Common myeloid progenitor, CD34-positive (primary cell): ENCODE results near the gene SLC22A17.

ENCODE experiments used
- CTCF ChIA-PET: fragments of 350-600 bp; sonication (Branson Sonifier 250); formaldehyde crosslinking; loops from one replicate; lab custom pipeline; 2021; ENCODE audit warnings: antibody characterized with exemption; lab: Charles Lee
- POLR2A ChIA-PET: fragments of 350-600 bp; sonication (Branson Sonifier 250); formaldehyde crosslinking; loops from one replicate; lab custom pipeline; 2021; ENCODE audit warnings: antibody characterized with exemption; lab: Charles Lee
- DNase-seq, 3 donors: peaks; one replicate each; pipeline versions ENCODE4 v3.0.0 to v3.0.0-alpha.2; 2013
- H3K27ac ChIP-seq, 2 experiments: 1 replicate in 1 of 2; 2 replicates in 1 of 2; pipeline ENCODE4 v1.7.0; 2013; ENCODE audit warnings: inconsistent platforms in 2 of 2, low read length in 2 of 2, mild to moderate bottlenecking in 2 of 2, low read depth in 1 of 2, moderate library complexity in 1 of 2; ENCODE audit not compliant: severe bottlenecking in 2 of 2, insufficient read depth in 1 of 2, poor library complexity in 1 of 2
- H3K27me3 ChIP-seq, 5 experiments: replicated peaks in 2 of 5; 1 replicate in 3 of 5; 2 replicates in 2 of 5; pipeline versions ENCODE4 v1.6.1 to v1.7.0; 2013; ENCODE audit warnings: low read length in 4 of 5, mild to moderate bottlenecking in 2 of 5, moderate library complexity in 2 of 5, inconsistent platforms in 1 of 5; ENCODE audit not compliant: insufficient read depth in 5 of 5, control insufficient read depth in 4 of 5
- H3K36me3 ChIP-seq, 4 experiments: 1 replicate in 2 of 4; 2 replicates in 2 of 4; pipeline versions ENCODE4 v1.6.1 to v1.7.0; 2013; ENCODE audit warnings: low read length in 3 of 4, control low read depth in 1 of 4, mild to moderate bottlenecking in 1 of 4; ENCODE audit not compliant: control insufficient read depth in 4 of 4, insufficient read depth in 4 of 4
- H3K4me1 ChIP-seq, 4 experiments: 1 replicate in 3 of 4; 2 replicates in 1 of 4; pipeline versions ENCODE4 v1.6.1 to v1.7.1; 2013; ENCODE audit warnings: low read length in 3 of 4, mild to moderate bottlenecking in 3 of 4, control low read depth in 1 of 4, inconsistent platforms in 1 of 4, moderate library complexity in 1 of 4; ENCODE audit not compliant: control insufficient read depth in 4 of 4, insufficient read depth in 4 of 4; ENCODE audit errors: control extremely low read depth in 1 of 4
- H3K4me3 ChIP-seq, 7 experiments: 1 replicate in 4 of 7; 2 replicates in 3 of 7; pipeline versions ENCODE4 v1.5.1 to v1.7.0; 2013; ENCODE audit warnings: mild to moderate bottlenecking in 7 of 7, low read length in 6 of 7, moderate library complexity in 6 of 7, inconsistent platforms in 2 of 7, low read depth in 2 of 7, control low read depth in 1 of 7; ENCODE audit not compliant: insufficient read depth in 4 of 7, control insufficient read depth in 1 of 7; ENCODE audit errors: extremely low read depth in 1 of 7
- H3K9me3 ChIP-seq, 5 experiments: 1 replicate in 4 of 5; 2 replicates in 1 of 5; pipeline versions ENCODE4 v1.6.1 to v1.7.1; 2013; ENCODE audit warnings: low read length in 4 of 5, mild to moderate bottlenecking in 2 of 5, inconsistent platforms in 1 of 5, low read depth in 1 of 5, moderate library complexity in 1 of 5; ENCODE audit not compliant: control insufficient read depth in 4 of 5, insufficient read depth in 2 of 5; ENCODE audit errors: control extremely low read depth in 1 of 5
- WGBS: methylation state at CpG from one replicate; pipeline ENCODE4 v1.1.5; 2013; ENCODE audit not compliant: insufficient coverage; 5-methylcytosine and 5-hydroxymethylcytosine counted together

Gene SLC22A17

GRCh38 chr14:23359167-23359626 lies 6.5 kb upstream of the SLC22A17 start:
- Histone ChIP-seq H3K27ac (no peak overlapping the region), H3K36me3 (no peaks in the 10 kb centered on the region), H3K9me3 (no peaks in the 10 kb centered on the region), H3K27me3 (peaks cover 2 to 30% (median 16%) of the 10 kb centered on the region in 5 experiments), H3K4me1 (no peaks in the 10 kb centered on the region), H3K4me3 (no peak overlapping the region)
- ChIA-PET POLR2A (interaction anchor here (0.6 kb wide), 1 partner anchor 120 kb away, joined by 3 read pairs; no protein-coding TSS in a partner anchor), CTCF (interaction anchor here (1.5 to 7.1 kb wide), 5 partner anchors 9 to 32 kb away, joined by 4 to 44 read pairs (median 6); no protein-coding TSS in a partner anchor)
- whole genome bisulfite sequencing: 90% methylated on average over 2 of the region's 11 CpGs
- no peak for DNase-seq

- WGBS: 95% methylated on average over 12 of the region's 12 CpGs
- no peak for DNase-seq
- Histone ChIP-seq H3K27ac (no peak overlapping the region), H3K9me3 (no peaks in the 10 kb centered on the region), H3K4me1 (no peaks in the 10 kb centered on the region), H3K36me3 (no peaks in the 10 kb centered on the region), H3K4me3 (no peak overlapping the region), H3K27me3 (peaks cover 2 to 27% (median 13%) of the 10 kb centered on the region in 5 experiments)
- ChIA-PET CTCF (interaction anchor here (1.5 to 2.2 kb wide), 3 partner anchors 10 to 14 kb away, joined by 3 to 16 read pairs (median 4); partner anchors contain the start of gene IL25), POLR2A (no interaction called here)
Measured at GRCh38 chr14:23358553-23359166, 6.0 kb upstream of the SLC22A17 start.

- CTCF ChIA-PET: interaction anchor here (1.5 kb wide), 1 partner anchor 14 kb away, joined by 3 read pairs; the partner anchor contains the start of gene IL25
Measured at GRCh38 chr14:23358042-23358441, 5.4 kb upstream of the SLC22A17 start.

GRCh38 chr14:23357261-23357660 lies 4.6 kb upstream of the SLC22A17 start:
- Histone ChIP-seq H3K4me3 (no peak overlapping the region), H3K36me3 (no peaks in the 10 kb centered on the region), H3K9me3 (no peaks in the 10 kb centered on the region), H3K27ac (no peak overlapping the region), H3K27me3 (peaks cover 0 to 38% (median 10%) of the 10 kb centered on the region in 5 experiments), H3K4me1 (peaks cover 0 to 9% (median 5%) of the 10 kb centered on the region in 4 experiments)
- ChIA-PET CTCF (interaction anchor here (0.9 to 2.4 kb wide), 6 partner anchors 12 to 31 kb away, joined by 3 to 5 read pairs (median 3); partner anchors contain the start of gene IL25), POLR2A (no interaction called here)
- DNase-seq: no peak
- WGBS: 100% methylated on average over 8 of the region's 8 CpGs

More at GRCh38 chr14:23358042-23358441, 5.4 kb upstream of the SLC22A17 start:
- Histone ChIP-seq H3K36me3 (no peaks in the 10 kb centered on the region), H3K27me3 (peaks cover 0 to 32% (median 10%) of the 10 kb centered on the region in 5 experiments), H3K9me3 (no peaks in the 10 kb centered on the region), H3K27ac (no peak overlapping the region), H3K4me1 (peaks cover 0 to 2% (median 0%) of the 10 kb centered on the region in 4 experiments), H3K4me3 (no peak overlapping the region)
- WGBS: 94% methylated on average over 3 of the region's 3 CpGs
- DNase-seq: no peak
- POLR2A ChIA-PET: no interaction called here

DNA sequence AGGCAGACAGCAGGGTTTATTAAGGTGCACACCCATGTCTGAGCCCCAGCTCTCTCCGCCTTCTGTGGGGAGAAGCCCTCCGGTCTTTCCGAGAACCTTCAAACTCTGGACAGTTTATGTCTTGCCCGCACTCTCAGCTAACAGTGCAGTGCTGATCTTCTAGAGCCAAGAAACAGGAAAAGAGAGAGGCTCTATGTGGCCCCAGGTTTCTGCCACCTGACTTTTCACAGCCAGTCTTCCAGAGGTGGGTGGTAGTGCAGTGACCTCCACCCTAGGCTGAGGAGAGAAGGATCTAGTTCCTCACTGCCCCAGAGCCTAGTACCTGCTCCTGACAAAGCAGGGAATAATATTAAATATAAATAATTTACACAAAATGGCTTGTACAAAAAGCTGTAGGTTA lies 4.0 kb upstream of the SLC22A17 start:
- Histone ChIP-seq H3K27ac (no peak overlapping the region), H3K9me3 (no peaks in the 10 kb centered on the region), H3K4me3 (no peak overlapping the region), H3K27me3 (peaks cover 0 to 36% (median 12%) of the 10 kb centered on the region in 5 experiments), H3K4me1 (peaks cover 0 to 14% (median 10%) of the 10 kb centered on the region in 4 experiments), H3K36me3 (no peaks in the 10 kb centered on the region)
- ChIA-PET POLR2A (no interaction called here), CTCF (interaction anchor here (0.9 to 2.4 kb wide), 5 partner anchors 11 to 30 kb away, joined by 3 to 5 read pairs (median 3); no protein-coding TSS in a partner anchor)
- no peak for DNase-seq
- WGBS: 92% methylated on average over 4 of the region's 4 CpGs

- ChIA-PET POLR2A (no interaction called here), CTCF (interaction anchor here (1.1 to 2.4 kb wide), 2 partner anchors 11 to 26 kb away, joined by 3 to 5 read pairs; no protein-coding TSS in a partner anchor)
- Histone ChIP-seq H3K9me3 (no peaks in the 10 kb centered on the region), H3K27me3 (peaks cover 0 to 42% (median 14%) of the 10 kb centered on the region in 5 experiments), H3K36me3 (no peaks in the 10 kb centered on the region), H3K27ac (no peak overlapping the region), H3K4me3 (no peak overlapping the region), H3K4me1 (peaks cover 0 to 16% (median 11%) of the 10 kb centered on the region in 4 experiments)
- WGBS: 97% methylated on average over 3 of the region's 6 CpGs
- DNase-seq: no peak
Measured at GRCh38 chr14:23355871-23356435, 3.3 kb upstream of the SLC22A17 start.
